ENCODE results near the gene DTNB.

DNA sequence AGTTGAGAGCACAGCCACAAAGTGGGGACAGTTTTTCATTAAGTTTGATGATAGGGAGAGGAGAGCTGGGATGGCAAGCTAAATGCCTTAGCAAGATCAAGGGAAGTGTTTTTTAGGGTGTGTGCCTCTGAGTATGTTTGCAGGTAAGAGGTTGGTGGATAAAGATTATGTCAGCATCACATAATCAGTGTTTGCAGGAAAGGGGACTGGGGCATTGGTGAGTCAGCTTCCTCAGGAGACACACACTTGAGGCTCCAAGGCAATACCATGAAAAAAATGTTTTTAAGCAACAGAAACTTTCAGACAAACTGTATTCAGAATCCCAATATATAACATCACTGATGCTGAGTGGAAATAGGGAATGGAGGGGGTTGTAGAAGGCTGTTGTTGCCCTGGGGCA, 25.4 kb upstream of the DTNB start:
- TF ChIP-seq POLR2A (IDR thresholded peaks at IDR 0.05) (no peak), EP300 (IDR thresholded peaks at IDR 0.05) (no peak), POLR2AphosphoS5 (IDR thresholded peaks at IDR 0.05) (no peak)
- TF ChIP-seq, protein P1, sequence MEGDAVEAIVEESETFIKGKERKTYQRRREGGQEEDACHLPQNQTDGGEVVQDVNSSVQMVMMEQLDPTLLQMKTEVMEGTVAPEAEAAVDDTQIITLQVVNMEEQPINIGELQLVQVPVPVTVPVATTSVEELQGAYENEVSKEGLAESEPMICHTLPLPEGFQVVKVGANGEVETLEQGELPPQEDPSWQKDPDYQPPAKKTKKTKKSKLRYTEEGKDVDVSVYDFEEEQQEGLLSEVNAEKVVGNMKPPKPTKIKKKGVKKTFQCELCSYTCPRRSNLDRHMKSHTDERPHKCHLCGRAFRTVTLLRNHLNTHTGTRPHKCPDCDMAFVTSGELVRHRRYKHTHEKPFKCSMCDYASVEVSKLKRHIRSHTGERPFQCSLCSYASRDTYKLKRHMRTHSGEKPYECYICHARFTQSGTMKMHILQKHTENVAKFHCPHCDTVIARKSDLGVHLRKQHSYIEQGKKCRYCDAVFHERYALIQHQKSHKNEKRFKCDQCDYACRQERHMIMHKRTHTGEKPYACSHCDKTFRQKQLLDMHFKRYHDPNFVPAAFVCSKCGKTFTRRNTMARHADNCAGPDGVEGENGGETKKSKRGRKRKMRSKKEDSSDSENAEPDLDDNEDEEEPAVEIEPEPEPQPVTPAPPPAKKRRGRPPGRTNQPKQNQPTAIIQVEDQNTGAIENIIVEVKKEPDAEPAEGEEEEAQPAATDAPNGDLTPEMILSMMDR (IDR thresholded peaks at IDR 0.05) = no peak
